Stimulated activated CD8-positive, alpha-beta memory T cell treated with anti-CD3 and anti-CD28 coated beads, Interleukin-2, amount 100 ng/mL, for 1 hour (primary cell): Measurements from ENCODE around the gene BNC2.

ENCODE experiments used
- DNase-seq, 2 donors: peaks; one replicate each; pipeline ENCODE4 v3.0.0-alpha.2; 2020; ENCODE audit warnings: low read depth in 2 of 2

Gene BNC2

DNA sequence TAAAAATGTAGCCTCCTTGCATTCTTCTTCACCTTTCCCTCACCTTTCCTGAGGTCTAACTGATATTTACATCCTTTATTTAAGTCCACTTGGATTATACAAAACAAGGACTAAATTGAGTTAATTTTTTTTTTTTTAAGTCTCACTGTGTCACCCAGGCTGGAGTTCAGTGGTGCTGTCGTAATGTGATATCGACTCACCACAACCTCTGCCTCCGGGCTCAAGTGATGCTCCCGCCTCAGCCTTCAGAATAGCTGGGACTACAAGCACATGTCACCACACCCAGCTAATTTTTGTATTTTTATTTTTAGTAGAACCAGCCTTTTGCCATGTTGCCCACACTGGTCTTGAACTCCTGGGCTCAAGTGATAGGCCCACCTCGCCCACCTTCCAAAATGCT is 195.3 kb downstream of the BNC2 start:
- no peak for DNase-seq

DNA sequence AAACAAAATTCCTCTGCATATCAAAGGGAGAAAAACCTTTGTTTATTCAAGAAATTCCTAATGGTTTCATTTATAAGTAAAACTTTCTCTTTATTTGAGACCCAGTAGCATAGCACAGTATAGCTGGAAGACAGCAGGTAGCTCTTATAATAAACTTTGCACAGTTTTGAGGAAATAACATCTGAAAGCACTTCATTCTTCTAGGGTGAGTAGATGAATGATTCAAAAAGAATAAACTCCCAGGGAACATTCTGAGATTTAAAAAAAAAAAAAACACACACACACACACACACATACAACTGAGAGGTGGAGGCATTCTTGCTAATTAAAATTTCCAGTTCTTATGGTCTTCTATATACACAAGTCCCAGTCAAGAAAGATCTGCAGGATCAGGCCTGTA is 197.3 kb downstream of the BNC2 start:
- no peak for DNase-seq

- no peak for DNase-seq
These were observed 198.0 kb downstream of the BNC2 start for GRCh38 chr9:16672501-16672900.

DNA sequence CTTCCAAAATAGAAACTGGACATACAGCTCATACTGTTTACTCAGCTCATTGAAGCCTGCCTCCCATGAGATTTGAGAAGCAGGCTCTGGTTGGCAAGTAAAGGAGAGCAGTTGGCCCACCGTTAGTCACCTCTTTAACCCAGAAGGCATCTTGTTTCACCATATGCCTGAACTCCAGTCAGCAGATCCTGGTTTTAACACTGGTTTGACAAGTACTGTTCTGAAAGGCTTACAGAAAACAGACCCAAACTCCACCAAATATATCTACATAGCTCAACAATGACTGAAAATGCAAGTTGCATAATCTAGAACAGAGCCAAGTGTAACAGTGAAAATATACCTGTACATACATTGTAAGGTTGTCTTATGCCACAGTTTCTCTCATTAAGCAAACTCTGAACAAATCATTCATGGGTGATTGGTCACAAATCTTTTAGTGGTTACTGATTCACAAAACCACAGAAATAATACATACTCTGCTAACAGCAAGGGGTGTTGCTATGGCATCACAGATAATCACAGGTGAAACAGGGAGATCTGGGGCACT is 198.8 kb downstream of the BNC2 start:
- DNase-seq = no peak

- DNase-seq = no peak
These were observed 199.7 kb downstream of the BNC2 start for GRCh38 chr9:16670791-16671190.

- DNase-seq = no peak
These were observed 201.7 kb downstream of the BNC2 start for GRCh38 chr9:16668734-16669295.

GRCh38 chr9:16664211-16664610 is 206.3 kb downstream of the BNC2 start:
- no peak for DNase-seq

GRCh38 chr9:16661816-16662215 is 208.7 kb downstream of the BNC2 start:
- no peak for DNase-seq

- DNase-seq = no peak
These were observed 211.4 kb downstream of the BNC2 start for GRCh38 chr9:16659096-16659495.

DNA sequence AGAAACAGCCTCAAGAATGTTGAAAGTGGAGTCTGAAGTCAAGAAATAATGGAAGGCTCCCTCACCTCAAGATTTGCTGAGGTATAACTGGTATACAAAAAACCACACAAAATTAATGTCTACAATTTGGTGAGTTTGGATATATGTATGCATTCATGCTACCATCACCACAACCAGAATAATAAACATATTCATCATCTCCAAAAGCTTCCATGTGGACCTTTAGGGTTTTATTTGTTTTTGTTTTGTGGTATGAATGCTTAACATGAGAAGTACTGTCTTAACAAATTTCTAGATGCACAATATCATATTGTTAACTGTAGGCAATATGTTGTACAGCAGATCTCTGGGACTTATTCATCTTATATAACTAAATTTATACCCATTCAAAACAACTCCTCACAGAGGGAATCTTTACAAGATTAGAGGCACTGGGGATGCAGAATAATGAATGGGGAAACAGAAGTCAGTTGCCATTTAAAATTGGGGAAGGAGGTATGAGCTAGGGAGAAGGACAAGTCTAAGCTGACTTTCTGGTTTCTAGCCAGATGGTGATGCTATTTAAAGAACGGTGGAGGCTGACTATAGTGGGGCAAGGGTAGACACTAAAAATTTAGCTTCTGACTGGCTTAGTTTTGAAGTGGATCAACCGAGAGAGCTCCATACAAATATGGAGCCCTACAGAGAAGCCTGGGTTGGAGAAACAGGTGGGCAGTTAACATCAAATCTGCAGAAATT is 213.9 kb downstream of the BNC2 start:
- DNase-seq = no peak

DNA sequence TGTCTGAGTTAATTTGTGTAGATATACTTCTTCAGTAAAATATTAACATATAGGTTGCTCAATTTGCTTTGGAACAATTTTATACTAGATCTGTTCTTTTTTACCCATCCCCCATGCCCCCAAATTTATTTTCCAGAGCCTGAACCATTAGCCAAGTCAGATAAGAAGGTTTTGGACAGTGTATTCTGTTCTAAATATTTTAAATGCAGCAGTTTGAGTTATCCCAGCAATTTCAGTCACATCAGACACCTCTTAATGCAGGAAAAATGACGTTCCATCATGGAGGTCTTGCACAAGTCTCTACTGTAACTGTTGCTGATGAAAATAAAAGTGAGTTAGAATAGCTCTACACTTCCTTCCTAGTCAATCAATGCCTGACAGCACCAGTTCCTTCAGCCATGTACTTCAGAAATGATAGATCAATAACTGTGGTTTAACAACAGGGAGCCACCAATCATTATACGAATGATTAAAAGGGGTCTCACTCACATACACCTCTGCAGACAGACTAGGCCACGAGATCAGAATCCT is 215.8 kb downstream of the BNC2 start:
- no peak for DNase-seq

GRCh38 chr9:16653491-16654399 is 216.7 kb downstream of the BNC2 start:
- no peak for DNase-seq

GRCh38 chr9:16652582-16652981 is 217.9 kb downstream of the BNC2 start:
- no peak for DNase-seq

DNA sequence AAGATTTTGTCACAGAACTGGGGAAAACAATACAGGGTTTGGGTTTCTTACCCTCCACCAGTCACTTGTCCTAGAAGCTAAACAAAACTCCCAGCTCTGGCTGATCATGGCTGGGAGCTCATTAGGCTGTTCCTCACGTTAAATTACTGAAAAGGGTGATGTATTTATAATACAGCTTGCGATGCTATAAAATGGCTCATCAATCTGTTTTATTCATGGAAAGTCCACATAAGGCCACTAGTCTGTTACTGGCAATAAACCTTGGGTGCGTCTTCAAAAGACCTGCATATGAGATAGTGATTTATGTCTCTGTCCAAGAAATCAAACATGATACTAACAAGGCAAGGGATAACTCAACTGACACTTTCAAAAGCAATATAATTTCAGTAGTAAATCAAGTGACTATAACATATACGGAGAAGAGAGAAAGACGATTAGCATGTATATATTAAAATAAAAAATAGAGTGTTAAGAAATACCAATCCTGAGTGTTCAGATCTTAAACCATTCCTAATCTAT is 219.0 kb downstream of the BNC2 start:
- DNase-seq = no peak

- DNase-seq = no peak
These were observed 224.5 kb downstream of the BNC2 start for GRCh38 chr9:16645970-16646369.

GRCh38 chr9:16642421-16643109 is 227.9 kb downstream of the BNC2 start:
- DNase-seq = no peak

DNA sequence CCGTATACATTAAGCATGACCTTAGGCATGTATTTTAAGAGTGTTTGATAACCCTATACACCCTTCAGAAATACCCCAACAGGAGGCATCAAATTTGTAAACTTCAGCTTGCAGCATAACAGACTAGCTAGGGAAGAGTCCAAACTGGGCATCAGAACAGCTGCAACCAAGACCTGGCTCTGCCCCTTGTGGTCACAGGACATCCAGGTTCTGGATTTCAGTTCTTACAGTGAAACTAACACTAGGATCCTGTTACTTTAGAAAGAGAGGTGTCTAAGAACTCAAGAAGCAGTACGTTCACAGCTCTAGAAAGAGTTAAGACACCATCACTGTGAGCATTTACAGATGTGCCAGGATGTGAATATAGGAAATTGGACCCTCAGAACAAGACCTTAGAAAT is 229.8 kb downstream of the BNC2 start:
- DNase-seq = no peak

- no peak for DNase-seq
These were observed 230.8 kb downstream of the BNC2 start for GRCh38 chr9:16639644-16640043.

- no peak for DNase-seq
These were observed 232.6 kb downstream of the BNC2 start for GRCh38 chr9:16637911-16638310.

GRCh38 chr9:16637218-16637617 is 233.3 kb downstream of the BNC2 start:
- DNase-seq = no peak

DNA sequence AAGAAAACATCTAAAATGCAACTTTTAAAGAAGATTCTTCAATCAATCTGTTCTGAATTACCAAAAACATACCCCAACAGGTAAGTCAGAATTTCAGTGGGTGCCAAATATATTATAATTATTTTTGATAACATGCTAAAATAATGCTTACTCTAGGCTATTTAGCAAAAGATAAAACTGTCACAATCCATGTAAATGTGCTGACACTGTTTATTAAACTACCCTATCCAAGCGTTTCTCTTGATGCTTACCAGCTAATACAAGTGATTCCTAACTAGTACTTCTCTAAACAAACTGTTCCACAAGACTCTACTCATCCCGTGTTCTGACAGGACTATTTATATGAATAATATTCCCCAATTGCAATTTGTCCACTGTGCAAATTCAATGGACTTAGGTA is 236.7 kb downstream of the BNC2 start:
- no peak for DNase-seq
